Neural crest cell (in vitro differentiated cells): ENCODE data around the gene MRPS18A. TPM values are rescaled to one million over a fixed set of nuclear protein-coding genes. Genes with fewer than 3 reads are reported as not detected.

Experiments
- DNase-seq: peaks from one replicate; pipeline ENCODE4 v3.0.0; 2021; ENCODE audit warnings: low read depth, mixed read lengths, low spot score
- H3K27ac Mint-ChIP-seq: one replicate; pipeline ENCODE4 v1.8.0; 2021; ENCODE audit warnings: mild to moderate bottlenecking, mixed read lengths; ENCODE audit not compliant: unreplicated experiment
- H3K27me3 Mint-ChIP-seq: 2 replicates; pipeline ENCODE4 v1.8.0; 2021; ENCODE audit warnings: low read depth, mild to moderate bottlenecking, mixed read lengths
- H3K36me3 Mint-ChIP-seq: 2 replicates; pipeline ENCODE4 v1.8.0; 2021; ENCODE audit warnings: low read depth, mild to moderate bottlenecking, mixed read lengths
- H3K4me1 Mint-ChIP-seq: 2 replicates; pipeline ENCODE4 v1.8.0; 2021; ENCODE audit warnings: mixed read lengths
- H3K4me3 Mint-ChIP-seq: one replicate; pipeline ENCODE4 v1.8.0; 2021; ENCODE audit warnings: mild to moderate bottlenecking, mixed read lengths
- H3K9me3 Mint-ChIP-seq: 2 replicates; pipeline ENCODE4 v1.8.0; 2021; ENCODE audit warnings: mixed read lengths
- total RNA-seq: library from RNA; stranded (reverse); gene quantifications from 2 replicates; pipeline ENCODE4 v1.2.1, GENCODE V29; 2021
- TF ChIP-seq, protein P1 (sequence below): fragments of 200-600 bp; sonication (generic); conservative IDR thresholded peaks from 2 replicates; pipeline ENCODE4 v1.5.0; 2021; ENCODE audit warnings: antibody characterized with exemption, mild to moderate bottlenecking

MRPS18A gene
- total RNA-seq, 1 donor from 2014 or later = 49.5 TPM

DNA sequence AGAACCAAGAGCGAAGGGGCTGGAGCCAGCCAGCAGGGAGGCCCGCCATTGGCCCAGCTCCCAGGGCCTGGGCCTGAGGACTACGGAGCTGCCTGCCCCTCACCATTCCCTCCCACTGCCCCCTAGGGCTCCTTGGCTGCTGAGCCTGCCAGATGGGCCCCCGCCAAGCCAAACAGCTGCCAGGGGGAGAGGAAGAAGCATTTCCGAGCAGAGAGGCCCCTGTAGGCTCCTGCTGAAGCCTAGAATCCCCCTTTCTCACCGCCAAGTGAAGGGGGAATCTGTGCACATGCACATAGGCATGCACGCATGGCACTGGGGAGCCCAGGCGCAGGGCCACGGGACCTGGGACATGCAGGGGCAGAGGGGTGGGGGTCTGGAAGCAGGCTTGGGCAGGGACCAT lies 28.5 kb upstream of the MRPS18A start:
- H3K4me3 Mint-ChIP-seq = no peak overlapping the region
- H3K36me3 Mint-ChIP-seq = no peaks in the 10 kb centered on the region
- H3K9me3 Mint-ChIP-seq = no peaks in the 10 kb centered on the region
- DNase-seq = no peak
- peaks cover 17% of the 10 kb centered on the region for H3K4me1 Mint-ChIP-seq
- H3K27ac Mint-ChIP-seq = no peak overlapping the region
- TF ChIP-seq, protein P1, sequence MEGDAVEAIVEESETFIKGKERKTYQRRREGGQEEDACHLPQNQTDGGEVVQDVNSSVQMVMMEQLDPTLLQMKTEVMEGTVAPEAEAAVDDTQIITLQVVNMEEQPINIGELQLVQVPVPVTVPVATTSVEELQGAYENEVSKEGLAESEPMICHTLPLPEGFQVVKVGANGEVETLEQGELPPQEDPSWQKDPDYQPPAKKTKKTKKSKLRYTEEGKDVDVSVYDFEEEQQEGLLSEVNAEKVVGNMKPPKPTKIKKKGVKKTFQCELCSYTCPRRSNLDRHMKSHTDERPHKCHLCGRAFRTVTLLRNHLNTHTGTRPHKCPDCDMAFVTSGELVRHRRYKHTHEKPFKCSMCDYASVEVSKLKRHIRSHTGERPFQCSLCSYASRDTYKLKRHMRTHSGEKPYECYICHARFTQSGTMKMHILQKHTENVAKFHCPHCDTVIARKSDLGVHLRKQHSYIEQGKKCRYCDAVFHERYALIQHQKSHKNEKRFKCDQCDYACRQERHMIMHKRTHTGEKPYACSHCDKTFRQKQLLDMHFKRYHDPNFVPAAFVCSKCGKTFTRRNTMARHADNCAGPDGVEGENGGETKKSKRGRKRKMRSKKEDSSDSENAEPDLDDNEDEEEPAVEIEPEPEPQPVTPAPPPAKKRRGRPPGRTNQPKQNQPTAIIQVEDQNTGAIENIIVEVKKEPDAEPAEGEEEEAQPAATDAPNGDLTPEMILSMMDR = no peak
- peaks cover 6% of the 10 kb centered on the region for H3K27me3 Mint-ChIP-seq

DNA sequence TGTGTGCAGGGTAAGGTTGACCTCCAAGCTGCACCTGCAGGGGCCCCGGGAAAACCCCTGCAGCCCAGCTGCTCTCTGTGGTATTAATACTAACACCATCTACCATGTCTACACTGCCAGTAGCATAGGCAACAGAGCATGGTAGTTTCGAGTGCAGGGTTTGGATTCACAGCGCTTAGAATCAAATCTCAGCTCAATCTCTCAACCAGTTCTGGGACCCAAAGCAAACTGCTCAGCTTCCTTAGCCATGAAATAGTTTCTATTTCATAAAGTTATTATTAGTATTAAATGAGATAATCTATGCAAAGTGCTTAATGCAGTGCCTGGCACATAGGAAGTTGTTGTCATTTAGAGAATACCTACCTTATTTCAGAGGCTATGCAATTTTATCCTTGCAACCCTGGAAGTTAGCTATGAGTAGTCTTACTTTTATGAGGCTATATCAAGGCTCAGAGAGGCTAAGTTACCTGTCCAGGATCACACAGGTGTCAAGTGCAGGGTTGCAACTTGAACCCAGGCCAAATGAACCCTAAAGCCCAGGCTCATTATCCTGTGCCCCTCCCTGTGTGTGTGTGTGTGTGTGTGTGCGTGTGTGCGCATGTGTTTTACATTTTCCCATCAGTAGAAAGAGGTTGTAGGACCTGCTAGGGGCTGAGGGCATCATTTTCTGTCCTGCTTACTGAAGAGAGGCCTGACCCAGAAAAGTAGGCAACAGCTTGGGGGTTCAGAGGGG lies 27.6 kb upstream of the MRPS18A start:
- Mint-ChIP-seq H3K4me1 (peaks cover 21% of the 10 kb centered on the region), H3K4me3 (no peak overlapping the region)
- TF ChIP-seq, protein P1 = no peak

DNA sequence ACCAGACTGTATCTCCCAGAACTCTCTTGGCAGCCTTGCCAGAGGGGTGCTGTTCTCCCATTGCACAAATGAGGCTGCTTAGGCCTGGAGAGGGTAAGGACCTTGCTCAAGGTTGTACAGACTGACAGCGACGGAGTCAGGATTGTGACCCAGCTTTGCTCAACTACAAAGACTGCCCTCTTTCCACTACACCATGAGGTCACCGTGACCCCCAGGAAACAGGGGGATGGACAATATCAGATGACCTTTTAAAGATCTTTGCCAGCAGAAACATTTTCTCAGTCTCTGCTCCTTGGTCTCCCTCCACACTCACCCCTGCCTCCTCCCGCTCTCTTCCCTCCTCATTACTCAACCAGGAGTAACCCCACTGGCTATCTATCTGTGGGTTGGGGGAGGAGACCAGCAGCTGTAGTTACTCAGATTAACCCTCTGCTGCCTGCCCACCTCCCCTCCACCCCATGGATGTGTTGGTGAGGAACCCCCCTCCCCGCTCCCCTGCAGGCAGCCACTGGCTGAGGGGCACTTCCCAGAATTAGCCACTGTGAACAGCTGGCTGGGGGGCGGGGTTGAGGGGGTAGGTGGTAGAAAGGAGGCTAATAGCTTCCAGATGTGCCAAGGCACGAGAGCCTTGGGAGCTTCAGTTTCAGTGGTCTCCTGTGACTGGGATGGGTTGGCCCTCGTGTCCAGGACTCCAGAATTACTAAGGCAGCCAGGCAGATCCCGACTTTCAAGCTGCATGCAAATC lies 26.9 kb upstream of the MRPS18A start:
- TF ChIP-seq, protein P1 = no peak
- Mint-ChIP-seq H3K27ac (no peak overlapping the region), H3K4me3 (no peak overlapping the region), H3K27me3 (peaks cover 6% of the 10 kb centered on the region), H3K4me1 (peaks cover 21% of the 10 kb centered on the region), H3K36me3 (no peaks in the 10 kb centered on the region), H3K9me3 (no peaks in the 10 kb centered on the region)
- no peak for DNase-seq

More for the DNA sequence above, 27.6 kb upstream of the MRPS18A start:
- Mint-ChIP-seq H3K27me3 (peaks cover 6% of the 10 kb centered on the region), H3K36me3 (no peaks in the 10 kb centered on the region), H3K9me3 (no peaks in the 10 kb centered on the region), H3K27ac (no peak overlapping the region)
- no peak for DNase-seq

DNA sequence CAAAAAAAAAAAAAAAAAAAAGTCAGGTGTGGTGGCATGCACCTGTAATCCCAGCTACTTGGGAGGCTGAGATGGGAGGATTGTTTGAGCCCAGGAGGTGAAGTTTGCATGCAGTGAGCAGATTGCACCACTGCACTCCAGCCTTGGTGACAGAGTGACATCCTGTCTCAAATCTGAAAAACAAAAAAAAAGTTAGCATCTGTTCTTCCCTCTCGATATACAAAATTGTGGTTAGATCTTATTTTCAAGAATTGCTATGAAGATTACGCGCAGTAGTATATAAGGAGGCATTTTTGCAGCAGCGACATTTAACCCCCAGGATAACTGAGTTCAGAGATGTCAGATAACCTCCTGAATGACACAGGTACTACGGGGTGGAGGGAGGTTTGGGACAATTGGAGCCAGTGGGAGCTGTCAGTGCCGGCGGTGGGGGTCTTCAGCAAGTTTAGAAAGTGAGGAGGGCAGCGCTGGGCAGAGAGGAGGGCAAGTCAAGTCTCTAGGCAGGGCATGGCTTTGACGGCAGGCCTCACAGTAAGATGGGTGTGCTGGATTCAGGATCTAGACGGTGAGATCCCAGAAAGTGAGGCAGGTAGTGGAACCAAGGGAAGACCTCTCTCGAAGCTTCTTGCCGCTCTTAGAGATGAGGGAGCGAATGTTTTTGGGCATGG lies 26.2 kb upstream of the MRPS18A start:
- no peak overlapping the region for H3K4me3 Mint-ChIP-seq
- H3K4me1 Mint-ChIP-seq = peaks cover 21% of the 10 kb centered on the region
- peaks cover 6% of the 10 kb centered on the region for H3K27me3 Mint-ChIP-seq
- TF ChIP-seq, protein P1 = no peak
- no peak overlapping the region for H3K27ac Mint-ChIP-seq
- no peak for DNase-seq
- no peaks in the 10 kb centered on the region for H3K36me3 Mint-ChIP-seq
- no peaks in the 10 kb centered on the region for H3K9me3 Mint-ChIP-seq

DNA sequence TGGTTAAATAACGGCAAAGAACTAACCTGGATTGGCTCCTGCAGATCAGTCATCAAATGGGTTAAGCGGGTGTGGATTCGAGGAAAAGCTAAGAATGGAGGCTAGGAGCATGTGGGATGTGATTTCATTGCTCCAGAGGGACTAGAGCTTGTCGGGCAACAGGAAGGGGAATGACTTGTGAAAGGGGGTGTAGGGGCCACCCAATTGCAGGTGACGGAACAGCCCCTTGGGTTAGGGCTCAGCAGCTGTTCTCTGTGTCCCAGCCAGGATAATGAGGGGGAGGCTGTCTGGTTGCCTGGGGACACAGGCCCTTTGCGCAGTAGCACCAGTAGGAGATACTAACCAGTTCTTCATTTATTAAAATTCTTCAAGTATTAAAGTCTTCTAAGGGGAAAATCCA lies 25.0 kb upstream of the MRPS18A start:
- Mint-ChIP-seq H3K27me3 (peaks cover 6% of the 10 kb centered on the region), H3K4me3 (no peak overlapping the region), H3K9me3 (no peaks in the 10 kb centered on the region), H3K36me3 (no peaks in the 10 kb centered on the region), H3K4me1 (peaks cover 21% of the 10 kb centered on the region), H3K27ac (peak overlapping the region; percentile 40)
- TF ChIP-seq, protein P1 = no peak
- no peak for DNase-seq
